K562 (cell line): ENCODE data around the gene ACP4. TPM values are rescaled to one million over a fixed set of nuclear protein-coding genes. Genes with fewer than 3 reads are reported as not detected.
"Not testable (repeated sequence)": the region's sequence is repeated elsewhere in the genome, so short reads cannot be mapped to it uniquely, and the experiment has no call there.

Experiments used
- ATAC-seq: fragments of 200-7000 bp; cut with Tn5 transposase; 3 replicates; pipeline ENCODE4 v1.9.1; 2020; ENCODE audit warnings: moderate library complexity
- BruUV-seq: library from RNA; stranded (reverse); fragments of 400-500 nt; replicated peaks from 2 replicates; lab custom pipeline; 2021; lab: Mats Ljungman, UMichigan
- CTCF ChIA-PET: fragments of 300-600 bp; formaldehyde crosslinking; extraction: SDS; loops from one replicate; lab custom pipeline; 2021; ENCODE audit warnings: low intra/inter-chr PET ratio; lab: Yijun Ruan, JAX
- POLR2A ChIA-PET: fragments of 300-600, 350-650 bp; sonication (Branson Sonifier 250); formaldehyde crosslinking; extraction: SDS; loops from one replicate; lab custom pipeline; 2021; ENCODE audit warnings: antibody characterized with exemption, inconsistent platforms; lab: Yijun Ruan, JAX
- DNase-seq, 4 experiments: peaks; one replicate each; pipeline versions ENCODE4 v3.0.0 to v3.0.0-alpha.2; 2011 to 2018; ENCODE audit warnings: low spot score in 3 of 4, mixed read lengths in 3 of 4; ENCODE audit errors: extremely low read depth in 1 of 4
- FAIRE-seq: peaks from 2 replicates; lab custom pipeline; 2011; peaks lifted over from hg19 to GRCh38; lab: Jason Lieb, UNC
- H2AFZ ChIP-seq: 2 replicates; pipeline ENCODE4 v1.6.0; 2011; ENCODE audit warnings: low read depth, low read length, control low read depth, inconsistent platforms
- H3K27ac ChIP-seq: fragments of 200-600 bp; 3 replicates; pipeline ENCODE4 v1.8.0; 2011; ENCODE audit warnings: low read depth, mild to moderate bottlenecking, control low read depth, inconsistent platforms, low read length, moderate library complexity, mixed read lengths; ENCODE audit errors: extremely low read depth
- H3K27me3 ChIP-seq, 2 experiments: fragments of 300-600 bp in 1 of 2; 2 replicates in 1 of 2; 3 replicates in 1 of 2; pipeline versions ENCODE4 v1.6.0 to v1.8.0; 2011; ENCODE audit warnings: inconsistent platforms in 2 of 2, low read length in 2 of 2, mild to moderate bottlenecking in 1 of 2, mixed read lengths in 1 of 2, moderate library complexity in 1 of 2; ENCODE audit not compliant: control insufficient read depth in 2 of 2, insufficient read depth in 2 of 2
- H3K36me3 ChIP-seq: fragments of 300-600 bp; 3 replicates; pipeline ENCODE4 v1.8.0; 2011; ENCODE audit warnings: mild to moderate bottlenecking, low read length, inconsistent platforms; ENCODE audit not compliant: control insufficient read depth, insufficient read depth
- H3K4me1 ChIP-seq, 2 experiments: fragments of 200-600 bp in 1 of 2; replicated peaks in 1 of 2; 2 replicates in 1 of 2; 3 replicates in 1 of 2; pipeline versions ENCODE4 v1.5.1 to v1.8.0; 2011; ENCODE audit warnings: inconsistent platforms in 2 of 2, low read length in 2 of 2, mild to moderate bottlenecking in 1 of 2, mixed read lengths in 1 of 2, moderate library complexity in 1 of 2; ENCODE audit not compliant: control insufficient read depth in 2 of 2, insufficient read depth in 2 of 2
- H3K4me2 ChIP-seq: 2 replicates; pipeline ENCODE4 v1.6.1; 2011; ENCODE audit warnings: low read length, control low read depth, inconsistent platforms, mixed read lengths; ENCODE audit not compliant: insufficient read depth
- H3K4me3 ChIP-seq: fragments of 200-600 bp; sonication (generic), shearing (Covaris generic); 2 replicates; pipeline ENCODE4 v1.5.1; 2016; ENCODE audit warnings: control low read depth, inconsistent platforms
- H3K79me2 ChIP-seq: fragments of 200-600 bp; 3 replicates; pipeline ENCODE4 v1.8.0; 2011; ENCODE audit warnings: low read length, inconsistent platforms; ENCODE audit not compliant: control insufficient read depth, insufficient read depth
- H3K9ac ChIP-seq, 2 experiments: 2 replicates each; pipeline versions ENCODE4 v1.6.0 to v1.6.1; 2011; ENCODE audit warnings: low read depth in 2 of 2, low read length in 2 of 2, control low read depth in 1 of 2, inconsistent platforms in 1 of 2, mild to moderate bottlenecking in 1 of 2, mixed read lengths in 1 of 2; ENCODE audit not compliant: insufficient read depth in 1 of 2
- H3K9me1 ChIP-seq: one replicate; pipeline ENCODE4 v1.6.0; 2011; ENCODE audit warnings: inconsistent platforms, mild to moderate bottlenecking, low read length, moderate library complexity; ENCODE audit not compliant: control insufficient read depth, insufficient read depth
- H3K9me3 ChIP-seq: replicated peaks from 2 replicates; pipeline ENCODE4 v1.5.1; 2011; ENCODE audit warnings: low read depth, low read length, inconsistent platforms; ENCODE audit not compliant: control insufficient read depth, insufficient read depth
- H4K20me1 ChIP-seq: replicated peaks from 2 replicates; pipeline ENCODE4 v1.6.1; 2011; ENCODE audit warnings: low read length, inconsistent platforms, mixed read lengths; ENCODE audit not compliant: control insufficient read depth, insufficient read depth
- RBM14 ChIP-seq: fragments of 200-400 bp; formaldehyde crosslinking; IDR thresholded peaks from 2 replicates; pipeline ENCODE4 v1.6.1; 2018; ENCODE audit warnings: low read depth, mild to moderate bottlenecking, low read length, moderate library complexity, borderline replicate concordance; ENCODE audit not compliant: insufficient read depth
- ZNF778 ChIP-seq: fragments of 450-650 bp; formaldehyde crosslinking; IDR thresholded peaks from 2 replicates; pipeline ENCODE4 v1.4.0; 2020; ENCODE audit warnings: mild to moderate bottlenecking, moderate library complexity
- WGBS: fragments of 100-300 bp; shearing (Covaris generic); methylation state at CpG from one replicate; pipeline ENCODE4 v1.1.6; 2016; ENCODE audit warnings: low coverage, mixed read lengths; ENCODE audit not compliant: insufficient coverage; ENCODE audit errors: missing lambda C conversion rate; 5-methylcytosine and 5-hydroxymethylcytosine counted together
- in situ Hi-C: fragments of 300-500 bp; cut with MboI; formaldehyde crosslinking; loops from 4 replicates; pipeline ENCODE4 v1.15.0; 2018; ENCODE audit warnings: inconsistent platforms, mixed read lengths
- intact Hi-C: fragments of 100-400 bp; cut with micrococcal nuclease; formaldehyde crosslinking; loops from 2 replicates; pipeline ENCODE4 v1.14.2; 2022
- polyA plus RNA-seq, 8 experiments: library from polyadenylated mRNA; depleted of rRNA in 4 of 8; stranded (reverse) in 5 of 8; unstranded in 3 of 8; fragments of >200 nt; fragmentation: Nextera tagmentation in 2 of 8; fragmentation: Illumina TruSeq in 1 of 8; extraction: Ambion mirVana in 2 of 8; extraction: Trizol in 1 of 8; gene quantifications; 2 replicates each; pipeline versions ENCODE4 v1.2.1 to v1.2.3, GENCODE V29; 2011 to 2014; ENCODE audit warnings: inconsistent platforms in 1 of 8, missing spikeins in 1 of 8
- total RNA-seq, 7 experiments: library from RNA; depleted of rRNA in 6 of 7; stranded (reverse); fragments of >200 nt in 6 of 7; fragmentation: Illumina TruSeq in 2 of 7; extraction: Trizol in 2 of 7; gene quantifications; 2 replicates each; pipeline versions ENCODE4 v1.2.1 to v1.2.3, GENCODE V29; 2011 to 2021; ENCODE audit warnings: low replicate concordance in 1 of 7
- TF ChIP-seq, protein P1 (sequence below): fragments of 450-650 bp; IDR thresholded peaks from 2 replicates; pipeline ENCODE4 v1.6.1; 2017; ENCODE audit warnings: antibody characterized with exemption

Gene ACP4
- total and polyA plus RNA-seq, 9 of the 15 experiments (the other 6 are each of a cell fraction or from before 2014, with no cell fraction given) = not detected

GRCh38 chr19:50770164-50770563, 20.1 kb upstream of the ACP4 start, which contains the start of gene GPR32:
TSS of gene GPR32 (plus strand) at chr19:50770464. CDS start at chr19:50770601, 137 bp downstream.
- FAIRE-seq, H3K9me1 ChIP-seq, H3K27ac ChIP-seq, H3K9me3 ChIP-seq, ATAC-seq, H4K20me1 ChIP-seq, intact Hi-C loops, H3K4me3 ChIP-seq, in situ Hi-C loops, DNase-seq, H3K79me2 ChIP-seq, H3K36me3 ChIP-seq, H2AFZ ChIP-seq, H3K27me3 ChIP-seq, BruUV-seq, H3K4me2 ChIP-seq, POLR2A ChIA-PET, CTCF ChIA-PET: not testable (repeated sequence)
- peaks cover 22% of the 10 kb centered on the region in 2 experiments for H3K4me1 ChIP-seq
- 0 out of 4 replicates have a peak within 1 kb of the TSS, but pooled peaks of 1 of the 2 experiments have one; percentile 17 for H3K9ac ChIP-seq
- 70% methylated on average over 2 of the region's 2 CpGs for WGBS

- in situ Hi-C loops = no loop called here
- no peak overlapping the region for H3K9ac ChIP-seq
- no peak for ATAC-seq
- no peak overlapping the region for H3K4me3 ChIP-seq
- H2AFZ ChIP-seq = no peak overlapping the region
- POLR2A ChIA-PET = interaction anchor here (0.9 kb wide), 1 partner anchor 20 kb away, joined by 3 read pairs; the partner anchor contains the start of gene ACP4
- no peak overlapping the region for H3K4me2 ChIP-seq
- TF ChIP-seq, protein P1, sequence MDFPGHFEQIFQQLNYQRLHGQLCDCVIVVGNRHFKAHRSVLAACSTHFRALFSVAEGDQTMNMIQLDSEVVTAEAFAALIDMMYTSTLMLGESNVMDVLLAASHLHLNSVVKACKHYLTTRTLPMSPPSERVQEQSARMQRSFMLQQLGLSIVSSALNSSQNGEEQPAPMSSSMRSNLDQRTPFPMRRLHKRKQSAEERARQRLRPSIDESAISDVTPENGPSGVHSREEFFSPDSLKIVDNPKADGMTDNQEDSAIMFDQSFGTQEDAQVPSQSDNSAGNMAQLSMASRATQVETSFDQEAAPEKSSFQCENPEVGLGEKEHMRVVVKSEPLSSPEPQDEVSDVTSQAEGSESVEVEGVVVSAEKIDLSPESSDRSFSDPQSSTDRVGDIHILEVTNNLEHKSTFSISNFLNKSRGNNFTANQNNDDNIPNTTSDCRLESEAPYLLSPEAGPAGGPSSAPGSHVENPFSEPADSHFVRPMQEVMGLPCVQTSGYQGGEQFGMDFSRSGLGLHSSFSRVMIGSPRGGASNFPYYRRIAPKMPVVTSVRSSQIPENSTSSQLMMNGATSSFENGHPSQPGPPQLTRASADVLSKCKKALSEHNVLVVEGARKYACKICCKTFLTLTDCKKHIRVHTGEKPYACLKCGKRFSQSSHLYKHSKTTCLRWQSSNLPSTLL = no peak
- TF ChIP-seq ZNF778 (CRISPR knock-in tag) (no peak), RBM14 (no peak)
- H3K9me3 ChIP-seq = no peaks in the 10 kb centered on the region
- FAIRE-seq = no peak
- no peaks in the 10 kb centered on the region for H3K9me1 ChIP-seq
- no peaks in the 10 kb centered on the region for H4K20me1 ChIP-seq
- 65% methylated on average over 13 of the region's 13 CpGs for WGBS
- H3K79me2 ChIP-seq = no peaks in the 10 kb centered on the region
- intact Hi-C loops = no loop called here
- no peaks in the 10 kb centered on the region for H3K36me3 ChIP-seq
- DNase-seq = no peak
- no peak overlapping the region for H3K27ac ChIP-seq
- CTCF ChIA-PET = no interaction called here
- H3K27me3 ChIP-seq = no peaks in the 10 kb centered on the region
- BruUV-seq = no TSS peak
- peaks cover 20 to 22% of the 10 kb centered on the region in 2 experiments for H3K4me1 ChIP-seq
Observed at GRCh38 chr19:50770888-50771287, 19.3 kb upstream of the ACP4 start.
